Endometrium (tissue), 2 donors: ENCODE results near the gene KCNQ1.

ENCODE experiments used
- FAIRE-seq: peaks from 2 replicates; lab custom pipeline; 2012; peaks lifted over from hg19 to GRCh38; lab: Jason Lieb, UNC
- donor health status: control.
- donor health status: control.

KCNQ1 gene

GRCh38 chr11:2425506-2425905, 19.3 kb upstream of the KCNQ1 start:
- no peak for FAIRE-seq

- FAIRE-seq = no peak
These were observed 18.6 kb upstream of the KCNQ1 start for GRCh38 chr11:2426221-2426620.

GRCh38 chr11:2426826-2427521, 17.8 kb upstream of the KCNQ1 start:
- no peak for FAIRE-seq

GRCh38 chr11:2427721-2428321, 17.0 kb upstream of the KCNQ1 start:
- no peak for FAIRE-seq

- no peak for FAIRE-seq
These were observed 16.4 kb upstream of the KCNQ1 start for GRCh38 chr11:2428322-2428795.

GRCh38 chr11:2431395-2431794, 13.4 kb upstream of the KCNQ1 start:
- no peak for FAIRE-seq

- FAIRE-seq = no peak
These were observed 12.6 kb upstream of the KCNQ1 start for GRCh38 chr11:2432171-2432621.

- FAIRE-seq = no peak
These were observed 12.2 kb upstream of the KCNQ1 start for GRCh38 chr11:2432628-2433071.

GRCh38 chr11:2433106-2433925, 11.5 kb upstream of the KCNQ1 start:
- FAIRE-seq = no peak

GRCh38 chr11:2434008-2434407, 10.8 kb upstream of the KCNQ1 start:
- FAIRE-seq = no peak

- no peak for FAIRE-seq
These were observed 10.1 kb upstream of the KCNQ1 start for GRCh38 chr11:2434506-2435255.

GRCh38 chr11:2435288-2436012, 9.4 kb upstream of the KCNQ1 start:
- FAIRE-seq = no peak

GRCh38 chr11:2436013-2436520, 8.7 kb upstream of the KCNQ1 start:
- FAIRE-seq = no peak

GRCh38 chr11:2436521-2437031, 8.2 kb upstream of the KCNQ1 start:
- FAIRE-seq = no peak

GRCh38 chr11:2437516-2437915, 7.3 kb upstream of the KCNQ1 start:
- no peak for FAIRE-seq

- FAIRE-seq = no peak
These were observed 5.0 kb upstream of the KCNQ1 start for GRCh38 chr11:2439820-2440219.

- no peak for FAIRE-seq
These were observed 4.2 kb upstream of the KCNQ1 start for GRCh38 chr11:2440646-2441045.

- no peak for FAIRE-seq
These were observed 3.6 kb upstream of the KCNQ1 start for GRCh38 chr11:2441171-2441570.

GRCh38 chr11:2442589-2442988, 2.2 kb upstream of the KCNQ1 start:
- no peak for FAIRE-seq

GRCh38 chr11:2443406-2443805, 1.4 kb upstream of the KCNQ1 start:
- no peak for FAIRE-seq
